BJ (cell line): ENCODE data around the gene KDM4B. TPM values are rescaled to one million over a fixed set of nuclear protein-coding genes. Genes with fewer than 3 reads are reported as not detected.

Source experiments
- CTCF ChIA-PET: fragments of 350-600 bp; formaldehyde crosslinking; extraction: SDS; loops from one replicate; lab custom pipeline; 2021; ENCODE audit warnings: antibody characterized with exemption, inconsistent platforms; lab: Yijun Ruan, JAX
- POLR2A ChIA-PET: fragments of 300-600 bp; sonication (Branson Sonifier 250); formaldehyde crosslinking; extraction: SDS; loops from one replicate; lab custom pipeline; 2021; ENCODE audit warnings: antibody characterized with exemption; lab: Charles Lee
- DNase-seq: peaks from one replicate; pipeline ENCODE4 v3.0.0-alpha.2; 2011; ENCODE audit warnings: low read depth
- H3K27me3 ChIP-seq: 2 replicates; pipeline ENCODE4 v1.6.0; 2011; ENCODE audit warnings: low read length; ENCODE audit not compliant: control insufficient read depth, insufficient read depth
- H3K36me3 ChIP-seq: 2 replicates; pipeline ENCODE4 v1.5.1; 2011; ENCODE audit warnings: low read length; ENCODE audit not compliant: control insufficient read depth, insufficient read depth
- H3K4me3 ChIP-seq: 2 replicates; pipeline ENCODE4 v1.5.1; 2011; ENCODE audit warnings: low read depth, mild to moderate bottlenecking, control low read depth, low read length
- polyA plus RNA-seq: library from polyadenylated mRNA; depleted of rRNA; stranded (reverse); fragments of >200 nt; gene quantifications from 2 replicates; pipeline ENCODE4 v1.2.3, GENCODE V29; 2011
- TF ChIP-seq, protein P1 (sequence below): IDR thresholded peaks from 2 replicates; pipeline ENCODE4 v1.5.1; 2011; ENCODE audit warnings: low read depth, mild to moderate bottlenecking, control low read depth, inconsistent platforms, low read length, moderate library complexity; ENCODE audit not compliant: insufficient read depth

Gene KDM4B
- polyA plus RNA-seq, 1 experiment = 15.2 TPM

DNA sequence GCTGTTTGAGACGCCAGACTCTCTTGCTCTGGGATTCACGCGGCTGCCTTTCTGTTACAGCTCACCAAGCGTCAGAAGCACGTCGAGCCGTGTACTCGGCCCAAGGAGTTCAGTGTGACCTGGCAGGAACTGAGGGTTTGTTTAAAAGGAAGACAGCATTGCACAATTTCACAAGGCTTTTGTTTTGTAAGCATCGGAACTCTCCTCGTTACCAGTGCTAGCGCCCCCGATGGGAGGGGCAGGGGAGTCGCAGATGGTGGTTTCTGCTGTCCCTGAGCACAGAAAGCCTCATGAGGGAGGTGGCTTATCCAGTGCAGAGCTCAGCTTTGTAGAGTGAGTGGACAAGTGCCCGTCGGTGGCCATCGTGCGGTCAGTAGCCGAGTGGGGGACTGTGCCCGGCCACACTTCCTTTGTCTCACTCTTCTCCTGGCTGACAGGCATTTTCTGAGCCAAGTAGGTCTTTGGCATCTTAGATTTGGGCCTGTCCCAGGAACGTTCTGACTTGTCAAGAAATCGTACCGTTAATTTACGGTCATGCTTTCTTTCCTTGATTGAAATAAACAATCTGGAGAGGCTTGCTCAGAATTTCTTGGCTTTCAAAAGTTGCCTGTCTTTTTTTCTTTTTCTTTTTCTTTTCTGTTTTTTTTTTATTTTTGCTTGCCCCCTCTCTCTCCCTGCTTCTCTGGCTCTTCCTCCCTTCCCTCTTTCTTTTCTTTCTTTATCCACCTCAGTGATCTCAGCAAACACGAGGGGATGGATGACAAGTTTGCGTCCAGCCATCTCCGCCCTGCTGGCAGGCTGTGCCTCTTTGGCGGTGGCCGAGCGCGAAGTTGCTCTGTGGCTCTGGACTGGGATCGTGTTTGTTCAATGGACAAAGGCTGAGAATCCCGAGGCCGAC, 7.7 kb downstream of the KDM4B start:
- TF ChIP-seq, protein P1, sequence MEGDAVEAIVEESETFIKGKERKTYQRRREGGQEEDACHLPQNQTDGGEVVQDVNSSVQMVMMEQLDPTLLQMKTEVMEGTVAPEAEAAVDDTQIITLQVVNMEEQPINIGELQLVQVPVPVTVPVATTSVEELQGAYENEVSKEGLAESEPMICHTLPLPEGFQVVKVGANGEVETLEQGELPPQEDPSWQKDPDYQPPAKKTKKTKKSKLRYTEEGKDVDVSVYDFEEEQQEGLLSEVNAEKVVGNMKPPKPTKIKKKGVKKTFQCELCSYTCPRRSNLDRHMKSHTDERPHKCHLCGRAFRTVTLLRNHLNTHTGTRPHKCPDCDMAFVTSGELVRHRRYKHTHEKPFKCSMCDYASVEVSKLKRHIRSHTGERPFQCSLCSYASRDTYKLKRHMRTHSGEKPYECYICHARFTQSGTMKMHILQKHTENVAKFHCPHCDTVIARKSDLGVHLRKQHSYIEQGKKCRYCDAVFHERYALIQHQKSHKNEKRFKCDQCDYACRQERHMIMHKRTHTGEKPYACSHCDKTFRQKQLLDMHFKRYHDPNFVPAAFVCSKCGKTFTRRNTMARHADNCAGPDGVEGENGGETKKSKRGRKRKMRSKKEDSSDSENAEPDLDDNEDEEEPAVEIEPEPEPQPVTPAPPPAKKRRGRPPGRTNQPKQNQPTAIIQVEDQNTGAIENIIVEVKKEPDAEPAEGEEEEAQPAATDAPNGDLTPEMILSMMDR = peak; percentile 82
- Histone ChIP-seq H3K36me3 (peaks cover 10% of the 10 kb centered on the region), H3K4me3 (no peak overlapping the region), H3K27me3 (no peaks in the 10 kb centered on the region)
- peak; percentile 89 for DNase-seq
- POLR2A ChIA-PET = no interaction called here
- CTCF ChIA-PET = interaction anchor here (0.6 to 2.2 kb wide), 9 partner anchors 13 to 74 kb away, joined by 3 to 9 read pairs (median 4); partner anchors contain the start of genes ARRDC5 and UHRF1

DNA sequence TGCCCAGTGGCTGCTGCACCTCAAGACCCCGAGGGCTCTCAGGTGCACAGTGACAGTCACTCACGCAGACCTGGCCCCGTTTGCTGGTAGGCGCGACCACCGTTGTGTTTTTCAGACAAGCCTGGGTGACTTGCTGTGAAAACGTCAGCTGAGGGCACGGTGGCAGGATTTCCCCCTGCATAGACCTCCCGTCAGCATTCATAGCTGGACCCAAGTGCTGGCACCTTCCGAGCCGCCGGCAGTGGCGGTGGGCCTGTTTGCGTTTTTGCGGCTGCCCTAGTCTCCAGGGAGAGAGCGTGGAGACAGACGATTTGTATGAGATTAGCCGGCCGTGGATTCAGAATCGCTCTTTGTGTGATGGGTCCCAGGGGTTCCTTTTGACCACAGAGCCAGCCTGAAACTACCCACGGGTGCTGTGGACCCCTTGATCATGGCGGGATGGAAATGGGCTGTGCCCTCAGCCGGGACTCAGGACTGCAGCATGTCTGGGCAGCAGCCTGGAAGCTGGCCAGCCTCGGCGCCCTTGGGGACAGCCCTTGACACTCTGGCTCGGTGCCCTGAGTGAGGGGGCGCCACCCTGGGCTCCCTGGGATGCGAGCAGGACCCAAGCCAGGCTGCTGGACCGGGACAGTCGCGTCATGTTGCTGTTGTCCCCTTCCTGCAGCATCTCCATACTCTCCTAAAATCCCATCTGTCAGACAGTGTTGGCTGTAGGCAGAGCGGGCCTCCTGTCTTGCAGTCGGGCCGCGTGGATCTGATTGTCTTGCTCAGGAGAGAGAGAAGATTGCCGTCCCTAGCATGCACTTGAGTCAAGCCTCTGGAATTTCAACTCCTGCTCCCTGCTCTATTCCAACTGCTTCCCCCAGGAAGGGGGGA, 8.6 kb downstream of the KDM4B start:
- Histone ChIP-seq H3K4me3 (no peak overlapping the region), H3K27me3 (no peaks in the 10 kb centered on the region), H3K36me3 (peaks cover 10% of the 10 kb centered on the region)
- POLR2A ChIA-PET = no interaction called here
- TF ChIP-seq, protein P1 = no peak
- CTCF ChIA-PET = interaction anchor here (1.5 to 2.2 kb wide), 2 partner anchors 23 to 65 kb away, joined by 6 to 9 read pairs; no protein-coding TSS in a partner anchor
- DNase-seq = peak; percentile 70

DNA sequence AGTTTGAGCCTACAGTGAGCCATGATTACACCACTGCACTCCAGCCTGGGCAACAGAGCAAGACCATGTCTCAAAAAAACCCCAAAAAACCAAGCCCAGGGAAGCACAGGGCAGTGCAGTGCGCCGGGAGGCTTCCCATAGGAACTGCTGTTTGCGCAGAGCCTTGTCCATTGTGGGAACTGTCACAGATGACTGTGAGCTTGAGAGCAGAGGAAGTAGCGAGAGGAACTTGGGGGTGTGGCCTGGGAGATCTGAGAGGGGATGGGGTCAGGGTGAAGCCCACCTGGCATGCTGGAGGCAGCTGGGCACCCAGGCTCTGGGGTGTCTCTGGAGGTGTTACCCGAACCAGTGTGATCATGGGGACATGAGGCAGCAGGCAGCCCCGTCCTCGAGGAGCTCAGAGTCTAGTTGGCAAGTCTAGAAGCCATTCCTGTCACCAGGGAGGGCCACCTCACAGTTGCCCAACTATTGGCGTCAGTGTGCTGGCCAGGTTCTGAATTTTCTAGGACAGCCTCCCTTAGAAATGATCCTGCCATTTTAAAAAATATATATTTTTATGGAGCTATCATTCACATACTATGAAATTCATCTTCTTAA, 10.4 kb downstream of the KDM4B start:
- DNase-seq = no peak

DNA sequence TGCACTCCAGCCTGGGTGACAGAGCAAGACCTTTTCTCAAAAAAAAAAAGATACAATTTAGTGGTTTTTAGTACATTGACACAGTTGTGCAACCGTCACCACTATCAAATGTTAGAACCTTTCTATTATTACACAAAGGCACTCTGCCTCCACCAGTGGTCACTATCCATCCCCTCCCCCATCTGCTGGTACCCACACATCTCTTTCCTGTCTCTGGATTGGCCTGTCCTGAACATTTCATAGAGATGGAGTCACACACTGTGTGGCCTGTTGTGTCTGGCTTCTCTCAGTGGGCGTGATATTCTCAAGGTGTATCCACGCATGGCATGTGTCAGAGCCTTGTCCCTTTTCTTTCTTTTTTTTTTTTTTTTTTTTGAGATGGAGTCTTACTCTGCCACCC, 11.2 kb downstream of the KDM4B start:
- Histone ChIP-seq H3K4me3 (no peak overlapping the region), H3K27me3 (no peaks in the 10 kb centered on the region), H3K36me3 (peaks cover 16% of the 10 kb centered on the region)
- no peak for DNase-seq
- ChIA-PET CTCF (interaction anchor here (1.2 to 1.8 kb wide), 3 partner anchors 9 to 51 kb away, joined by 3 to 11 read pairs (median 4); no protein-coding TSS in a partner anchor), POLR2A (interaction anchor here (0.6 kb wide), 1 partner anchor 130 kb away, joined by 8 read pairs; no protein-coding TSS in a partner anchor)
- TF ChIP-seq, protein P1 = no peak

More for the DNA sequence above, 10.4 kb downstream of the KDM4B start:
- ChIA-PET POLR2A (interaction anchor here (0.6 kb wide), 2 partner anchors 11 to 129 kb away, joined by 3 to 8 read pairs; partner anchors contain the start of gene KDM4B), CTCF (interaction anchor here (0.6 to 1.8 kb wide), 4 partner anchors 9 to 105 kb away, joined by 3 to 11 read pairs (median 4); no protein-coding TSS in a partner anchor)
- Histone ChIP-seq H3K4me3 (no peak overlapping the region), H3K36me3 (peaks cover 14% of the 10 kb centered on the region), H3K27me3 (no peaks in the 10 kb centered on the region)
- TF ChIP-seq, protein P1 = no peak
